ENCODE data around the gene VPS51.

DNA sequence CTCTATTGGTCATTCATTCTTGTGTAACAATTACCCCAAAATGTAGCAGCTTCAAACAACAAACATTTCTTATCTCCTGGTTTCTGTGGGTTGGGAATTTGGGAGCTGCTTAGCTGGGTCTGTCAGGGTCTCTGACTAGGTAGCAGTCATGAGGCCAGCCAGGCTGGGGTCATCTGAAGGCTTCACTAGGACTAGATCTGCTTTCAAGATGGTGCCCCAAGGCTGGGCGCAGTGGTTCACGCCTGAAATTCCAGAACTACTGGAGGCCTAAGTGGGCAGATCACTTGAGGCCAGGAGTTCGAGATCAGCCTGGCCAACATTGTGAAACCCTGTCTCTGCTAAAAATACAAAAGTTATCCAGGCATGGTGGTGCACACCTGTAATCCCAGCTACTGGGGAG is 60.9 kb downstream of the VPS51 start:
- TF ChIP-seq POLR2A (IDR thresholded peaks at IDR 0.05), result no peak
- TF ChIP-seq, protein P1, sequence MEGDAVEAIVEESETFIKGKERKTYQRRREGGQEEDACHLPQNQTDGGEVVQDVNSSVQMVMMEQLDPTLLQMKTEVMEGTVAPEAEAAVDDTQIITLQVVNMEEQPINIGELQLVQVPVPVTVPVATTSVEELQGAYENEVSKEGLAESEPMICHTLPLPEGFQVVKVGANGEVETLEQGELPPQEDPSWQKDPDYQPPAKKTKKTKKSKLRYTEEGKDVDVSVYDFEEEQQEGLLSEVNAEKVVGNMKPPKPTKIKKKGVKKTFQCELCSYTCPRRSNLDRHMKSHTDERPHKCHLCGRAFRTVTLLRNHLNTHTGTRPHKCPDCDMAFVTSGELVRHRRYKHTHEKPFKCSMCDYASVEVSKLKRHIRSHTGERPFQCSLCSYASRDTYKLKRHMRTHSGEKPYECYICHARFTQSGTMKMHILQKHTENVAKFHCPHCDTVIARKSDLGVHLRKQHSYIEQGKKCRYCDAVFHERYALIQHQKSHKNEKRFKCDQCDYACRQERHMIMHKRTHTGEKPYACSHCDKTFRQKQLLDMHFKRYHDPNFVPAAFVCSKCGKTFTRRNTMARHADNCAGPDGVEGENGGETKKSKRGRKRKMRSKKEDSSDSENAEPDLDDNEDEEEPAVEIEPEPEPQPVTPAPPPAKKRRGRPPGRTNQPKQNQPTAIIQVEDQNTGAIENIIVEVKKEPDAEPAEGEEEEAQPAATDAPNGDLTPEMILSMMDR (IDR thresholded peaks at IDR 0.05), result no peak
